Measurements from ENCODE around the gene KBTBD4. TPM values are rescaled to one million over a fixed set of nuclear protein-coding genes. Genes with fewer than 3 reads are reported as not detected.

The KBTBD4 gene
- total RNA-seq, 1 experiment from 2014 or later: 15.9 TPM

DNA sequence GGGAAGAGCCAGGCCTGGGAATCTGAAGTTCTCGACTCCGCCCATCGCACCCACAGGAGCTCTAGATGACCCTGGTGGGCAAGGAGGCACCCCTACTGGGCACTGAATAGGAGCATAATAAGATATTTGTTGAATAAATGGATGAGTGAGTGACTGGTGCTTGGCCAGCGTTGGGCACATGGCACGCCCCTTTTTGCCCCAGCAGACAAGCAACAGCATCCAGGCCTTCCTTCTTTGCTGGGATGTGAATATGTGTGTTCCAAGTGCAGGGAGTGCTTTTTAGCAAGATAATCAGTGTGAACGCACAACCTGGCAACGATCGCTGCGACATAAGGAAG lies 25.4 kb downstream of the KBTBD4 start:
- no peak overlapping the region for H3K56ac ChIP-seq (ENCODE audit: insufficient read length, low read depth, low read length)
- H3T11ph ChIP-seq (ENCODE audit: low read length): no peak overlapping the region
- no peak for DNase-seq
- peak overlapping the region; percentile 28 for H3K9ac ChIP-seq (ENCODE audit: extremely low read depth, insufficient read length, low read length)
- H3K9me3 ChIP-seq (ENCODE audit: control insufficient read depth, low read depth, low read length): no peaks in the 10 kb centered on the region
- no peak overlapping the region for H2AK5ac ChIP-seq (ENCODE audit: insufficient read length, low read length)
- peaks cover 3% of the 10 kb centered on the region for H3K23me2 ChIP-seq (ENCODE audit: insufficient read length, low read depth, low read length, poor library complexity, severe bottlenecking)
- H3K36me3 Mint-ChIP-seq (ENCODE audit: insufficient read depth in 1 of 3, low read depth in 3 of 3): peaks cover 11 to 28% (median 19%) of the 10 kb centered on the region in 3 experiments; a peak in 6 of 7 replicates
- peaks cover 2% of the 10 kb centered on the region; the same call in 1 of the 2 replicates for H3K27me3 Mint-ChIP-seq (ENCODE audit: low read depth)
- no peak overlapping the region for H4K5ac ChIP-seq (ENCODE audit: insufficient read length, low read depth, low read length)
- no peaks in the 10 kb centered on the region for H3K27me3 ChIP-seq (ENCODE audit: insufficient read depth, low read length)
- H2BK120ac ChIP-seq (ENCODE audit: low read depth, low read length, poor library complexity, severe bottlenecking): no peak overlapping the region
- H4K20me1 ChIP-seq (ENCODE audit: control insufficient read depth, insufficient read depth, insufficient read length): no peaks in the 10 kb centered on the region
- H4K8ac ChIP-seq (replicated peaks; ENCODE audit: insufficient read length, low read depth, low read length): no peak overlapping the region
- no peaks in the 10 kb centered on the region; the same call in 1 of the 2 replicates for H3K4me1 ChIP-seq (ENCODE audit: insufficient read depth, low read length)
- H3K18ac ChIP-seq (ENCODE audit: insufficient read length, low read depth, low read length): peak overlapping the region; percentile 16
- no peak overlapping the region for H4K91ac ChIP-seq (ENCODE audit: insufficient read length, low read depth, low read length)
- no peak overlapping the region for H2AFZ ChIP-seq (ENCODE audit: low read length)
- TF ChIP-seq, protein P1, sequence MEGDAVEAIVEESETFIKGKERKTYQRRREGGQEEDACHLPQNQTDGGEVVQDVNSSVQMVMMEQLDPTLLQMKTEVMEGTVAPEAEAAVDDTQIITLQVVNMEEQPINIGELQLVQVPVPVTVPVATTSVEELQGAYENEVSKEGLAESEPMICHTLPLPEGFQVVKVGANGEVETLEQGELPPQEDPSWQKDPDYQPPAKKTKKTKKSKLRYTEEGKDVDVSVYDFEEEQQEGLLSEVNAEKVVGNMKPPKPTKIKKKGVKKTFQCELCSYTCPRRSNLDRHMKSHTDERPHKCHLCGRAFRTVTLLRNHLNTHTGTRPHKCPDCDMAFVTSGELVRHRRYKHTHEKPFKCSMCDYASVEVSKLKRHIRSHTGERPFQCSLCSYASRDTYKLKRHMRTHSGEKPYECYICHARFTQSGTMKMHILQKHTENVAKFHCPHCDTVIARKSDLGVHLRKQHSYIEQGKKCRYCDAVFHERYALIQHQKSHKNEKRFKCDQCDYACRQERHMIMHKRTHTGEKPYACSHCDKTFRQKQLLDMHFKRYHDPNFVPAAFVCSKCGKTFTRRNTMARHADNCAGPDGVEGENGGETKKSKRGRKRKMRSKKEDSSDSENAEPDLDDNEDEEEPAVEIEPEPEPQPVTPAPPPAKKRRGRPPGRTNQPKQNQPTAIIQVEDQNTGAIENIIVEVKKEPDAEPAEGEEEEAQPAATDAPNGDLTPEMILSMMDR (conservative IDR thresholded peaks at IDR 0.05): 0 out of 3 replicates have a peak, but pooled peaks have one; percentile 2
- no peak overlapping the region for H2BK20ac ChIP-seq (ENCODE audit: low read depth, low read length, poor library complexity, severe bottlenecking)
- no peak overlapping the region for H2BK5ac ChIP-seq (ENCODE audit: insufficient read length, low read length)
- no peak overlapping the region for H3K4ac ChIP-seq (ENCODE audit: low read depth, low read length)
- peaks cover 0 to 3% of the 10 kb centered on the region in 2 experiments; a peak in 1 of 5 replicates for H3K9me3 Mint-ChIP-seq
- no peak overlapping the region for H2BK12ac ChIP-seq (ENCODE audit: insufficient read length, low read depth, low read length)
- WGBS (ENCODE audit: extremely low coverage, insufficient read length, low lambda C conversion rate): no CpG with 5 or more reads among the region's 9 CpGs
- H3K79me2 ChIP-seq (ENCODE audit: insufficient read depth, low read length): peaks cover 37% of the 10 kb centered on the region
- H3K4me1 Mint-ChIP-seq: peaks cover 23 to 26% of the 10 kb centered on the region in 2 experiments
- peak overlapping the region; percentile 92 to 99 (median 95) for H3K27ac Mint-ChIP-seq
- no peak overlapping the region for H3K14ac ChIP-seq (ENCODE audit: insufficient read depth, low read length)
- H2BK15ac ChIP-seq (ENCODE audit: low read depth, low read length): no peak overlapping the region
- no peak overlapping the region for H3K23ac ChIP-seq (ENCODE audit: insufficient read length, low read depth, low read length)
- H3K79me1 ChIP-seq (ENCODE audit: insufficient read depth, low read depth, low read length, poor library complexity, severe bottlenecking): no peaks in the 10 kb centered on the region
- H3K4me2 ChIP-seq (ENCODE audit: insufficient read depth, insufficient read length, low read length): peak overlapping the region; percentile 50
- peak overlapping the region; percentile 72 to 88 for H3K4me3 Mint-ChIP-seq
- no peak overlapping the region for H3K27ac ChIP-seq (ENCODE audit: insufficient read length, low read depth, low read length)
